GM20000 (cell line): ENCODE results near the gene B3GAT3.

Experiments used
- DNase-seq: peaks from one replicate; pipeline ENCODE4 v3.0.0; 2012; ENCODE audit warnings: low spot score
- TF ChIP-seq, protein P1 (sequence below): IDR thresholded peaks from 2 replicates; pipeline ENCODE4 v1.5.1; 2012; ENCODE audit warnings: mild to moderate bottlenecking, control low read depth; ENCODE audit errors: extremely low read depth, missing control alignments

Gene B3GAT3

DNA sequence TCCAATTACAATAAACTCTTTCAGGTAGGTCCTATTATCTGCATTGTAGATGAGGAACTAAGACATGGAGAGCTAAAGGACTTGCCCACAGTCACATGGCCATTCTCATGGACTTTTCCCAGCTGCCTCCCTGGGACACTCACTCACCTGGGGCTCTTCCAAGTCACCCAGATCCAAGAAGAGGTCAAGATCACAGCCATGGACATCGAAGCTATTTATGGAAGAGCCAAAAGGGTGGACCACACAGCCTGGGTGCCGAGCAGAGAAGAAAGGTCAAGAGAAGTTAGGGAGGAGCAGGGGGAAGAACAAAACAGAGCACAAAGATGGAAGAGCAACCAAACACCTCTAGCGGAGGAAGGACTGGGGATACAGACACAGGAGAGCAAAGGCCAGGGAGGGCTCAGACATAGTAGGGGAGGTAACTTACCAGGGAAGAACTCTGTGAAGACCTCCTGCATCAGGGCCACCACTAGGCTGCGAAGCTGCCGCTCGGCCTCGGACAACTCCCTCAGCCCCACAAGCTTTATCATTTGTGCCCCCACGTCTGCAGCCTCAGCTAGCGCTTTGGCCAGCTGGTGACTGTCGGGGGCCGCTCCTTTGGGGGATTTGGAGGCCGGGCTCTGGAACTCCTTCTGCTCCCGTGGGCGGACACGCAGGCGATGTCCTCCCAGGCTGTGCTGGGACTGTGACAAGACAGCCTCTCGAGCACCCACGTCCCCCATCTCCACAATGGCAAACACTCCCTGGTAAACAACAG is 40.6 kb downstream of the B3GAT3 start:
- TF ChIP-seq, protein P1, sequence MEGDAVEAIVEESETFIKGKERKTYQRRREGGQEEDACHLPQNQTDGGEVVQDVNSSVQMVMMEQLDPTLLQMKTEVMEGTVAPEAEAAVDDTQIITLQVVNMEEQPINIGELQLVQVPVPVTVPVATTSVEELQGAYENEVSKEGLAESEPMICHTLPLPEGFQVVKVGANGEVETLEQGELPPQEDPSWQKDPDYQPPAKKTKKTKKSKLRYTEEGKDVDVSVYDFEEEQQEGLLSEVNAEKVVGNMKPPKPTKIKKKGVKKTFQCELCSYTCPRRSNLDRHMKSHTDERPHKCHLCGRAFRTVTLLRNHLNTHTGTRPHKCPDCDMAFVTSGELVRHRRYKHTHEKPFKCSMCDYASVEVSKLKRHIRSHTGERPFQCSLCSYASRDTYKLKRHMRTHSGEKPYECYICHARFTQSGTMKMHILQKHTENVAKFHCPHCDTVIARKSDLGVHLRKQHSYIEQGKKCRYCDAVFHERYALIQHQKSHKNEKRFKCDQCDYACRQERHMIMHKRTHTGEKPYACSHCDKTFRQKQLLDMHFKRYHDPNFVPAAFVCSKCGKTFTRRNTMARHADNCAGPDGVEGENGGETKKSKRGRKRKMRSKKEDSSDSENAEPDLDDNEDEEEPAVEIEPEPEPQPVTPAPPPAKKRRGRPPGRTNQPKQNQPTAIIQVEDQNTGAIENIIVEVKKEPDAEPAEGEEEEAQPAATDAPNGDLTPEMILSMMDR: no peak
- no peak for DNase-seq

DNA sequence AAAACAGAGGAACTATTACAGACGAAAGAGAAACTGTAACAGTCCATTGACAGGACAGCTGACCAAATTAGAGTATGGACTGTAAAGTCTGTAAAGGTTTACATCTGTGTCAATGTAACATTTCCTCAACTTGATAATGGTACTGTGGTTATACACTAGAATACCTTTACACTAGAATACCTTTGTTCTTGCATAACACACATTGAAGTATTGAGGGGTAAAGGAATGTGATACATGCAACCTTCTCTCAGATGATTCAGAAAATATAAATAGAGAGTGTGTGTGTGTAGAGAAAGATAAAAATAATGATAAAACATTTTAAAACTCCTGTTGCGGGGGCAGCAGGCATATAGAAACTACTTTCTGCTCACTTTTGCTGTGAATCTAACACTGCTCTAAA is 42.5 kb downstream of the B3GAT3 start:
- TF ChIP-seq, protein P1: no peak
- no peak for DNase-seq

DNA sequence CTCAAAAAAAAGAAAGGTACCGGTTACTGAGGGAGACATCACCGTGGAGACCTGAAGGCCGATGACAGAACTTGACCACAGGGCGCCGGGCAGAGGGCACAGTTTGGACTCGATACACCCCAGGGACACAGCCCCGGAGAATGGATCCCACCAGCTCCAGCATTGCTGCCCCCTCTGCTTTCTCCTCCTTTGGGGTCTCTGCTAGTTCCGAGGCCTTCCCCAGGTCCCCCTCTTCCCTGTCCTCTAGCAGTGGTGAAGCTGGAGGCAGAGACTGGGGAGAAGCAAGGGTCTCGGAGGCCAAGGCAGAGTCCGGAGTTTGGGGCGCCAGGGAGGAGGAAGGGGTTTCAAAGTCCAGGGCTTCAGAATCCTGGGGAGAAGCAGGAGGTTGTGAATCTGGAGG is 43.2 kb downstream of the B3GAT3 start:
- TF ChIP-seq, protein P1: no peak
- no peak for DNase-seq

DNA sequence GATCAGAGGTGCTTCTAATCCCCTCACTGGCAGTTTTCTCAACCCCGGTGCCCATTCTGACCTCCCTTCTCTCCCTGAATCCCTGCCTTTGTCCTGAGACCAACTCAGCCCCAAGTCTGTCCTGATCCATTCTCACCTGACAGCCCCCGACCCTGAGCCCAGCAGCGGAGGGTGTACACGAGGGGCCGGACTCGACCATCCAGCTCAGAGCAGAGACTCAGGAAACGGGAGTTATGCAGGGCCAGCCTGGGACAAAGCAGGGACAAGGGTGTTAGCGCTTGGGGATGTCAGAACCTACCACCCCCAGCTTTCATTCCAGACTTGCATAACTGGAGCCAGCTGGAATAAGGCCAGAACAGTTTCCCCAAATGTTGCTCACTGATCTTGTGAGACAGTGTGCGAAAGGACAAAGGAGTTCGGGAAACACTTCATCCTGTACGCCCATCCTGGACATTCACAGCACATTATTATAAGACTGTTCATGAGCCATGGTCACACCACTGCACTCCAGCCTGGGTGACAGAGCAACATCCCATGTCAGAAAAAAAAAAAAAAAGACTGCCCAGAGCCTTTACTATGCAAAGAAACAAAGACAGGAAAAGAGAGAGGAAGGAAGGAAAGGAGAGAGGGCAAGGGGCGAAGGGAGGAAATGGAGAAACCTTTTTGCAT is 44.6 kb downstream of the B3GAT3 start:
- no peak for DNase-seq
- TF ChIP-seq, protein P1: no peak

DNA sequence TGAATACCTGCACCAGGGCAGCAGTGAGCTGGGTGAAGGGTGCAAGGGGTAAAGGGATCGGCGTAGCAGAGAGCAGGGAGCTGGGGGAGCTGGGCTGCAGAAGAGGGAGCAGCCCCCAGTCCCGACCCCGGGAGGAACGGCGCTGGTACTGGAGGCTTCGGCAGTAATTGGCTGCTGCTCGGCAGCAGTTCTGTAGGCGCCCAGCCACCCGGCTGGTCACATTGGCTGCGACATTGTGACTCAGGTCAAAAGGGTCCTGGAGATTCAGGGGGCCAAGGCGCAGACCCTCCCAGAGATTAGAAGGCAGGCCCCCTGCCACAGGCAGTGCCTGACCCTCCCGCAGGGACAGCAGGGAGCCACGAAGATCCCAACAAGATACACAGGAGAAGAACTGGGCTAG is 45.9 kb downstream of the B3GAT3 start:
- TF ChIP-seq, protein P1: no peak

DNA sequence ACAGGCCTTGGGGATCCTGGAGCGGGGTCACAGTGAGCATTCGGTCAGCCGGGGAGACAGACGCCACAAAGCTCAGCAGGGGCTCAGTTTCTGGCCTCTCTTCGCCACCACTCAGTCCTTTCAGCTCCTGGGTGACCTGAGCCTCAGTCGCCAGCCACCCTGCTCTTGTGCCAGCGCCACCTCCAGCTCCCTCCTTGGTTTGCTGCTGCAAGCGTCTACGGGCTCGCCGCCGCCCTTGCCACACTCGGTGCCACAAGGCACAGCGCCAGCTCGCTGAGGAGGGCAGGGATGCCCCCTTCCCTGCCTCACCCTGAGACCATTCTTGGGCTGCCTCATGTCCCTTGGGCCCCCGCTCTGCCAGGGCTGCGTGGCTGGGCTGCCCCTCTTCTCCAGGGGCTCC is 46.6 kb downstream of the B3GAT3 start:
- DNase-seq: no peak
- TF ChIP-seq, protein P1: no peak

More for the DNA sequence above, 45.9 kb downstream of the B3GAT3 start:
- DNase-seq: no peak

DNA sequence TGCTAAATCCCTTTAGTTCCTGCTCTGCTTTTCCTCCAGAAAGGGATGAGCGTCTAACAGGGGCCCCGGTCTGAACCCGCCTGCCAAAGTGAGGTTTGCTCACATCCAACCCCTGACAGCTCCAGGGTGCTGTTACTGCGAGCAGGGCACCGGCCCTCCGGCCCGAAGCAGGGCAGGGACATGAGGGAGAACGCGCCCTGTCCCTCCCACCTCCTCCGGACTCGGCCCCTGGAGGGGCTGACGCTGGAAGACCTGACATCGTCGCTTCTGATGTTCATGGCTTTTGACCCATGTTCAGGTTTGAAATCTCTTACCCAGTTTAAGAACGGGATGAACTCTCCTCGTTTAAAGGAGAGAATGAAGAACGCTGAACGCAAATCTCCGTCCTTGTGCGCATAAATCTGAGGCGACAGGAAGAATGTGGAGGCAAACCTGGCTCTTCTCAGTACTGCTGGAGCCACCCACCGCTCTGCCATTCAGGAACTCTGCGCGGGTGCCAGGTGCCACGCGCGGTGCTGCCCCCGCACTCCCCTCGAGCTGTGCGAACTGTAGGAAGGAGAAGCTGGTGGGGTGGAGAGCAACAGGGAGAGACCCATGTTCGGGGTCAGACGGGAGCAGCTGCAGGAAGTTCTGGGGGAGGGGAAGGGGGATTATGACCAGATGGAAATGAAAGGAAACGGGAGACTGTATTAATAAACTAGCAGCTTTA is 47.3 kb downstream of the B3GAT3 start:
- TF ChIP-seq, protein P1: no peak
- no peak for DNase-seq
